Epithelial cell of proximal tubule (primary cell): ENCODE data around the gene FBXO34. TPM values are rescaled to one million over a fixed set of nuclear protein-coding genes. Genes with fewer than 3 reads are reported as not detected.
A peak's percentile ranks its signal among the peaks of the same experiment; 100 is the strongest.

Source experiments
- DNase-seq: peaks from one replicate; pipeline ENCODE4 v3.0.0-alpha.2; 2011; ENCODE audit warnings: low read depth
- H3K4me3 ChIP-seq: 2 replicates; pipeline ENCODE4 v1.5.1; 2011; ENCODE audit warnings: low read depth, mild to moderate bottlenecking, low read length
- CTCF ChIP-seq: conservative IDR thresholded peaks from 2 replicates; pipeline ENCODE4 v1.5.1; 2012; ENCODE audit warnings: low read depth, mild to moderate bottlenecking, low read length
- total RNA-seq: library from RNA; depleted of rRNA; stranded (reverse); fragments of >200 nt; gene quantifications from 2 replicates; pipeline ENCODE4 v1.2.3, GENCODE V29; 2015

FBXO34 gene
- total RNA-seq, 1 donor from 2014 or later = 21.3 TPM

- no peak for TF ChIP-seq CTCF
- H3K4me3 ChIP-seq = no peak overlapping the region
- no peak for DNase-seq
Measured at GRCh38 chr14:55239320-55239719, 31.9 kb upstream of the FBXO34 start.

- no peak overlapping the region for H3K4me3 ChIP-seq
- DNase-seq = no peak
- no peak for TF ChIP-seq CTCF
Measured at GRCh38 chr14:55240526-55241178, 30.6 kb upstream of the FBXO34 start.

GRCh38 chr14:55241673-55242072 is 29.5 kb upstream of the FBXO34 start:
- no peak for DNase-seq
- no peak overlapping the region for H3K4me3 ChIP-seq
- TF ChIP-seq CTCF = no peak

- no peak overlapping the region for H3K4me3 ChIP-seq
- DNase-seq = peak; percentile 26
- TF ChIP-seq CTCF = no peak
Measured at GRCh38 chr14:55243386-55243785, 27.8 kb upstream of the FBXO34 start.

GRCh38 chr14:55243813-55244212 is 27.4 kb upstream of the FBXO34 start:
- no peak for TF ChIP-seq CTCF
- H3K4me3 ChIP-seq = no peak overlapping the region
- no peak for DNase-seq

GRCh38 chr14:55245657-55246268 is 25.5 kb upstream of the FBXO34 start:
- peak; percentile 87 for TF ChIP-seq CTCF
- no peak overlapping the region for H3K4me3 ChIP-seq
- no peak for DNase-seq

GRCh38 chr14:55248411-55248810 is 22.8 kb upstream of the FBXO34 start:
- H3K4me3 ChIP-seq = no peak overlapping the region
- DNase-seq = no peak
- no peak for TF ChIP-seq CTCF
